Panc1 (cell line): ENCODE data around the gene KAZN. TPM values are rescaled to one million over a fixed set of nuclear protein-coding genes. Genes with fewer than 3 reads are reported as not detected.

Experiments used
- ATAC-seq: fragments of 200-7000 bp; cut with Tn5 transposase; 2 replicates; pipeline ENCODE4 v1.9.1; 2020; ENCODE audit warnings: mild to moderate bottlenecking, moderate library complexity
- BruUV-seq: library from RNA; stranded (reverse); fragments of 400-500 nt; replicated peaks from 2 replicates; lab custom pipeline; 2021; lab: Mats Ljungman, UMichigan
- CTCF ChIA-PET: fragments of 300-600 bp; sonication (Branson Sonifier 250); formaldehyde crosslinking; loops from one replicate; lab custom pipeline; 2022; ENCODE audit warnings: antibody characterized with exemption; lab: Charles Lee
- POLR2A ChIA-PET: fragments of 300-600 bp; sonication (Branson Sonifier 250); formaldehyde crosslinking; loops from one replicate; lab custom pipeline; 2022; ENCODE audit warnings: antibody characterized with exemption; lab: Charles Lee
- DNase-seq: peaks from one replicate; pipeline ENCODE4 v3.0.0-alpha.2; 2010; ENCODE audit warnings: low read depth, low spot score
- H3K27ac ChIP-seq: 2 replicates; pipeline ENCODE4 v1.5.1; 2011; ENCODE audit warnings: mild to moderate bottlenecking, low read length, inconsistent platforms
- H3K27me3 ChIP-seq: fragments of 200-500 bp; sonication (Bioruptor generic); 2 replicates; pipeline ENCODE4 v1.6.0; 2014; ENCODE audit warnings: low read length, inconsistent platforms; ENCODE audit not compliant: control insufficient read depth, insufficient read depth
- H3K36me3 ChIP-seq: fragments of 200-500 bp; sonication (Bioruptor generic); 2 replicates; pipeline ENCODE4 v1.5.1; 2014; ENCODE audit warnings: inconsistent platforms, mild to moderate bottlenecking, low read length, moderate library complexity; ENCODE audit not compliant: control insufficient read depth, insufficient read depth
- H3K4me1 ChIP-seq: 2 replicates; pipeline ENCODE4 v1.5.1; 2011; ENCODE audit warnings: inconsistent platforms, mild to moderate bottlenecking, low read length, moderate library complexity; ENCODE audit not compliant: control insufficient read depth, insufficient read depth
- H3K4me3 ChIP-seq, 2 experiments: 2 replicates each; pipeline ENCODE4 v1.5.1; 2011 to 2012; ENCODE audit warnings: low read depth in 2 of 2, low read length in 2 of 2, mild to moderate bottlenecking in 2 of 2, inconsistent platforms in 1 of 2, moderate library complexity in 1 of 2
- H3K9me3 ChIP-seq: fragments of 200-500 bp; sonication (Bioruptor generic); 2 replicates; pipeline ENCODE4 v1.5.1; 2014; ENCODE audit warnings: low read depth, mild to moderate bottlenecking, inconsistent platforms, low read length, moderate library complexity; ENCODE audit not compliant: control insufficient read depth, insufficient read depth
- POLR2AphosphoS5 ChIP-seq: IDR thresholded peaks from 2 replicates; pipeline ENCODE4 v1.6.1; 2012; ENCODE audit warnings: mild to moderate bottlenecking, low read depth, low read length, moderate library complexity
- SIN3A ChIP-seq: IDR thresholded peaks from 2 replicates; pipeline ENCODE4 v1.6.1; 2012; ENCODE audit warnings: low read depth, mild to moderate bottlenecking, low read length, moderate library complexity, borderline replicate concordance; ENCODE audit not compliant: insufficient read depth
- TCF7L2 ChIP-seq: IDR thresholded peaks from 2 replicates; pipeline ENCODE4 v1.6.1; 2011; ENCODE audit warnings: mild to moderate bottlenecking, low read depth, low read length, inconsistent platforms
- in situ Hi-C: cut with HindIII; loops from 2 replicates; pipeline ENCODE4 v1.10.0; 2016; ENCODE audit warnings: low sequenced_read_pairs, low pct_unique_long_range_greater_than_20kb
- intact Hi-C: fragments of 100-400 bp; cut with micrococcal nuclease; formaldehyde crosslinking; loops from one replicate; pipeline ENCODE4 v1.10.0; 2022; ENCODE audit not compliant: unreplicated experiment
- total RNA-seq: library from RNA; stranded (reverse); gene quantifications from one replicate; pipeline ENCODE4 v1.2.1, GENCODE V29; 2021; ENCODE audit not compliant: unreplicated experiment
- TF ChIP-seq, protein P1 (sequence below), 2 experiments: IDR thresholded peaks; 2 replicates each; pipeline ENCODE4 v1.6.1; 2011 to 2012; ENCODE audit warnings: low read depth in 2 of 2, control low read depth in 1 of 2, low read length in 1 of 2, mild to moderate bottlenecking in 1 of 2, moderate library complexity in 1 of 2; ENCODE audit not compliant: insufficient read depth in 1 of 2
- TF ChIP-seq, protein P2 (sequence below): fragments of 450-650 bp; IDR thresholded peaks from 2 replicates; pipeline ENCODE4 v1.5.1; 2017; ENCODE audit warnings: mild to moderate bottlenecking

Gene KAZN
- total RNA-seq, 1 experiment from 2014 or later, result 6.6 TPM

DNA sequence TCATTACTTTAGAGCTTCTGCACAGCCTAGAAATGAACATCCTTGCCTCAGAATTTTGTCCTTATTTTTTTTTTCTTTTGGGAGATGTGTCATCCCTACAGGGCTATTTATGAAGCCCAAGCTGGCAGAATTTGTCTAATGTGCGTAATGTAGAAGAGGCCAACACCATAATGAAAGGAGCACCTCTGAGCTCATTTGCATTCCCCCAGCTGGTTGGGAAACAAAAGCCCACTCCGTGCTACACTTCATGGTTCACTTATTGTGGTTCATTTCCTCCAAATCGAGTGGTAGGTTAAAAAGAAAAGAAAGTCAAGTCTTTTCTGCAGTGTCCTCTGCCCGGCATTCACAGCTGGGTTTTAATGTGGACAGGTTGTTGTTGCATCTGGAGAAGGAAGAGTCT, 73.5 kb downstream of the KAZN start:
- ChIA-PET CTCF (no interaction called here), POLR2A (no interaction called here)
- H3K36me3 ChIP-seq, result no peaks in the 10 kb centered on the region
- H3K4me3 ChIP-seq, result no peak overlapping the region
- in situ Hi-C loops, result no loop called here
- intact Hi-C loops, result no loop called here
- no peaks in the 10 kb centered on the region for H3K4me1 ChIP-seq
- H3K27ac ChIP-seq, result no peak overlapping the region
- BruUV-seq, result no TSS peak
- DNase-seq, result no peak
- no peaks in the 10 kb centered on the region for H3K9me3 ChIP-seq
- H3K27me3 ChIP-seq, result peaks cover 2% of the 10 kb centered on the region; the same call in 1 of the 2 replicates
- no peak for ATAC-seq
- TF ChIP-seq SIN3A (no peak), POLR2AphosphoS5 (no peak), TCF7L2 (no peak)
- TF ChIP-seq, protein P1, sequence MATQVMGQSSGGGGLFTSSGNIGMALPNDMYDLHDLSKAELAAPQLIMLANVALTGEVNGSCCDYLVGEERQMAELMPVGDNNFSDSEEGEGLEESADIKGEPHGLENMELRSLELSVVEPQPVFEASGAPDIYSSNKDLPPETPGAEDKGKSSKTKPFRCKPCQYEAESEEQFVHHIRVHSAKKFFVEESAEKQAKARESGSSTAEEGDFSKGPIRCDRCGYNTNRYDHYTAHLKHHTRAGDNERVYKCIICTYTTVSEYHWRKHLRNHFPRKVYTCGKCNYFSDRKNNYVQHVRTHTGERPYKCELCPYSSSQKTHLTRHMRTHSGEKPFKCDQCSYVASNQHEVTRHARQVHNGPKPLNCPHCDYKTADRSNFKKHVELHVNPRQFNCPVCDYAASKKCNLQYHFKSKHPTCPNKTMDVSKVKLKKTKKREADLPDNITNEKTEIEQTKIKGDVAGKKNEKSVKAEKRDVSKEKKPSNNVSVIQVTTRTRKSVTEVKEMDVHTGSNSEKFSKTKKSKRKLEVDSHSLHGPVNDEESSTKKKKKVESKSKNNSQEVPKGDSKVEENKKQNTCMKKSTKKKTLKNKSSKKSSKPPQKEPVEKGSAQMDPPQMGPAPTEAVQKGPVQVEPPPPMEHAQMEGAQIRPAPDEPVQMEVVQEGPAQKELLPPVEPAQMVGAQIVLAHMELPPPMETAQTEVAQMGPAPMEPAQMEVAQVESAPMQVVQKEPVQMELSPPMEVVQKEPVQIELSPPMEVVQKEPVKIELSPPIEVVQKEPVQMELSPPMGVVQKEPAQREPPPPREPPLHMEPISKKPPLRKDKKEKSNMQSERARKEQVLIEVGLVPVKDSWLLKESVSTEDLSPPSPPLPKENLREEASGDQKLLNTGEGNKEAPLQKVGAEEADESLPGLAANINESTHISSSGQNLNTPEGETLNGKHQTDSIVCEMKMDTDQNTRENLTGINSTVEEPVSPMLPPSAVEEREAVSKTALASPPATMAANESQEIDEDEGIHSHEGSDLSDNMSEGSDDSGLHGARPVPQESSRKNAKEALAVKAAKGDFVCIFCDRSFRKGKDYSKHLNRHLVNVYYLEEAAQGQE (IDR thresholded peaks at IDR 0.05; ENCODE audit: insufficient read depth in 1 of 2, low read depth in 2 of 2, low read length in 1 of 2), result no peak
- TF ChIP-seq, protein P2, sequence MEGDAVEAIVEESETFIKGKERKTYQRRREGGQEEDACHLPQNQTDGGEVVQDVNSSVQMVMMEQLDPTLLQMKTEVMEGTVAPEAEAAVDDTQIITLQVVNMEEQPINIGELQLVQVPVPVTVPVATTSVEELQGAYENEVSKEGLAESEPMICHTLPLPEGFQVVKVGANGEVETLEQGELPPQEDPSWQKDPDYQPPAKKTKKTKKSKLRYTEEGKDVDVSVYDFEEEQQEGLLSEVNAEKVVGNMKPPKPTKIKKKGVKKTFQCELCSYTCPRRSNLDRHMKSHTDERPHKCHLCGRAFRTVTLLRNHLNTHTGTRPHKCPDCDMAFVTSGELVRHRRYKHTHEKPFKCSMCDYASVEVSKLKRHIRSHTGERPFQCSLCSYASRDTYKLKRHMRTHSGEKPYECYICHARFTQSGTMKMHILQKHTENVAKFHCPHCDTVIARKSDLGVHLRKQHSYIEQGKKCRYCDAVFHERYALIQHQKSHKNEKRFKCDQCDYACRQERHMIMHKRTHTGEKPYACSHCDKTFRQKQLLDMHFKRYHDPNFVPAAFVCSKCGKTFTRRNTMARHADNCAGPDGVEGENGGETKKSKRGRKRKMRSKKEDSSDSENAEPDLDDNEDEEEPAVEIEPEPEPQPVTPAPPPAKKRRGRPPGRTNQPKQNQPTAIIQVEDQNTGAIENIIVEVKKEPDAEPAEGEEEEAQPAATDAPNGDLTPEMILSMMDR, result no peak

DNA sequence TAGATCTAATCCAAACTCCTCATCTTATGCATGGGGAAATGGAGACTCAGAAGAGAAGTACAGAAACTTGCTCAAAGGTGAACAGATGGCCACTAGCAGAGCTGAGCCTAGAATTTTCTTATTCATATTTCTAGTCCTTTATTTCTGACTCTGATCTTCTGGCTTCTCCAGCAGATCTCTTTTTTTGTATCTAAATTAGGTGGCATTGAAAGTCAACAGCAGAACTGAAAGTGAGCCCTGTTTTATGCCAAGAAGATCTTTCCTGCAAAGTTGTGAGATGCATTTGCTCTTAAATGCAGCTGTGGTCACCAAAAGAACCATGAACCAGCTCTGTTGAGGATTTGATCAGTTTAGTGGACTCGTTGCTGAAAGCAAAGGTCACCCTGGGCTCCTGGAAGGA, 75.5 kb downstream of the KAZN start:
- CTCF ChIA-PET, result no interaction called here
- no peaks in the 10 kb centered on the region; the same call in 1 of the 2 replicates for H3K27me3 ChIP-seq

More for the DNA sequence above, 75.5 kb downstream of the KAZN start:
- in situ Hi-C loops (no loop called here), intact Hi-C loops (no loop called here)
- ATAC-seq, result no peak
- BruUV-seq, result no TSS peak
- TF ChIP-seq, protein P1 (IDR thresholded peaks at IDR 0.05; ENCODE audit: insufficient read depth in 1 of 2, low read depth in 2 of 2, low read length in 1 of 2), result no peak
- TF ChIP-seq, protein P2, result no peak
- TF ChIP-seq SIN3A, result no peak
- TF ChIP-seq POLR2AphosphoS5, result no peak
- TF ChIP-seq TCF7L2, result no peak
- POLR2A ChIA-PET, result no interaction called here
- no peak overlapping the region for H3K27ac ChIP-seq
- H3K36me3 ChIP-seq, result no peaks in the 10 kb centered on the region
- no peaks in the 10 kb centered on the region for H3K9me3 ChIP-seq
- H3K4me1 ChIP-seq, result no peaks in the 10 kb centered on the region
- no peak for DNase-seq
- H3K4me3 ChIP-seq, result no peak overlapping the region
